Activated CD4-positive, CD25-positive, alpha-beta regulatory T cell treated with anti-CD3 and anti-CD28 coated beads, Interleukin-2, amount 50 U/mL, for 72 hours (primary cell): ENCODE results near the gene WDPCP.
"Not testable (repeated sequence)": the region's sequence is repeated elsewhere in the genome, so short reads cannot be mapped to it uniquely, and the experiment has no call there.

Experiments
- DNase-seq: peaks from one replicate; pipeline ENCODE4 v3.0.0; 2021

WDPCP gene

GRCh38 chr2:63099032-63099431, 489.2 kb downstream of the WDPCP start:
- DNase-seq: no peak

- no peak for DNase-seq
These were observed 491.8 kb downstream of the WDPCP start for GRCh38 chr2:63096491-63096890.

GRCh38 chr2:63093502-63093901, 494.8 kb downstream of the WDPCP start:
- no peak for DNase-seq

- DNase-seq: no peak
These were observed 495.4 kb downstream of the WDPCP start for GRCh38 chr2:63092857-63093256.

- no peak for DNase-seq
These were observed 495.9 kb downstream of the WDPCP start for GRCh38 chr2:63092401-63092800.

- no peak for DNase-seq
These were observed 501.6 kb downstream of the WDPCP start for GRCh38 chr2:63086687-63087086.

- DNase-seq: no peak
These were observed 506.9 kb downstream of the WDPCP start for GRCh38 chr2:63081404-63081803.

GRCh38 chr2:63078852-63079606, 509.2 kb downstream of the WDPCP start:
- no peak for DNase-seq

- not testable (repeated sequence) for DNase-seq
These were observed 513.9 kb downstream of the WDPCP start for GRCh38 chr2:63074399-63074798.

GRCh38 chr2:63073994-63074393, 514.3 kb downstream of the WDPCP start:
- no peak for DNase-seq

GRCh38 chr2:63071664-63072063, 516.6 kb downstream of the WDPCP start:
- no peak for DNase-seq
